Measurements from ENCODE around the gene PLA2G4E. TPM values are rescaled to one million over a fixed set of nuclear protein-coding genes. Genes with fewer than 3 reads are reported as not detected.

PLA2G4E gene
- total and polyA plus RNA-seq, 8 donors: 0.06 to 1.2 (median 0.09) TPM

- Histone ChIP-seq H3K9me3 (no peaks in the 10 kb centered on the region), H3K4me3 (no peak overlapping the region), H3K27ac (no peak overlapping the region), H3K36me3 (no peaks in the 10 kb centered on the region), H3K27me3 (no peaks in the 10 kb centered on the region), H3K4me1 (peaks cover 0 to 11% of the 10 kb centered on the region in 2 donors)
- ATAC-seq (no peak), DNase-seq (no peak)
- TF ChIP-seq CTCF (IDR thresholded peaks at IDR 0.05): no peak
- intact Hi-C loops (cut with DNase I): no loop called here
Observed at GRCh38 chr15:41978534-41978933, 42.3 kb downstream of the PLA2G4E start.

- intact Hi-C loops (cut with DNase I): no loop called here
- no peak for DNase-seq
Observed at GRCh38 chr15:41977757-41978383, 43.0 kb downstream of the PLA2G4E start.

GRCh38 chr15:41975669-41976068 lies 45.2 kb downstream of the PLA2G4E start:
- no peaks in the 10 kb centered on the region for H3K27me3 ChIP-seq
- no peaks in the 10 kb centered on the region for H3K9me3 ChIP-seq
- no peak overlapping the region for H3K27ac ChIP-seq
- no peak overlapping the region for H3K4me3 ChIP-seq
- no peak for DNase-seq
- no peak for TF ChIP-seq CTCF (IDR thresholded peaks at IDR 0.05)
- peaks cover 2 to 24% of the 10 kb centered on the region in 2 donors for H3K4me1 ChIP-seq
- intact Hi-C loops (cut with DNase I): no loop called here
- no peak for ATAC-seq
- no peaks in the 10 kb centered on the region for H3K36me3 ChIP-seq

More at GRCh38 chr15:41977757-41978383, 43.0 kb downstream of the PLA2G4E start:
- Histone ChIP-seq H3K27me3 (no peaks in the 10 kb centered on the region), H3K4me1 (peaks cover 0 to 16% of the 10 kb centered on the region in 2 donors), H3K4me3 (no peak overlapping the region), H3K9me3 (no peaks in the 10 kb centered on the region), H3K36me3 (no peaks in the 10 kb centered on the region), H3K27ac (no peak overlapping the region)
- TF ChIP-seq CTCF (IDR thresholded peaks at IDR 0.05): no peak
- no peak for ATAC-seq

- H3K9me3 ChIP-seq: no peaks in the 10 kb centered on the region
- intact Hi-C loops (cut with DNase I): no loop called here
- H3K27ac ChIP-seq: no peak overlapping the region
- no peak overlapping the region for H3K4me3 ChIP-seq
- DNase-seq (no peak), ATAC-seq (no peak)
- peaks cover 7 to 33% of the 10 kb centered on the region in 2 donors for H3K4me1 ChIP-seq
- H3K27me3 ChIP-seq: no peaks in the 10 kb centered on the region
- no peaks in the 10 kb centered on the region for H3K36me3 ChIP-seq
- no peak for TF ChIP-seq CTCF (IDR thresholded peaks at IDR 0.05)
Observed at GRCh38 chr15:41974041-41974440, 46.8 kb downstream of the PLA2G4E start.

GRCh38 chr15:41972253-41973242 lies 48.3 kb downstream of the PLA2G4E start, which contains the start of gene EHD4:
Gene EHD4, minus strand, starts transcription at chr15:41972557. Its CDS starts 63 bp downstream, at chr15:41972494.
- Histone ChIP-seq H3K27ac (peak within 1 kb of the TSS; percentile 90 to 91), H3K4me3 (peak within 1 kb of the TSS; percentile 87 to 98), H3K27me3 (no peaks in the 10 kb centered on the region), H3K36me3 (no peaks in the 10 kb centered on the region), H3K4me1 (peaks cover 21 to 48% of the 10 kb centered on the region in 2 donors), H3K9me3 (no peaks in the 10 kb centered on the region)
- intact Hi-C loops (cut with DNase I): no loop called here
- no peak for TF ChIP-seq CTCF (IDR thresholded peaks at IDR 0.05)
- DNase-seq (peak; percentile 92 to 100 (median 99)), ATAC-seq (peak; percentile 93)
